ENCODE results near the gene ATXN2.

ATXN2 gene

GRCh38 chr12:111636209-111636945 lies 37.3 kb upstream of the ATXN2 start:
- Histone ChIP-seq H3K9me3 (replicated peaks; ENCODE audit: insufficient read depth, low read length) (no peaks in the 10 kb centered on the region), H3K4me3 (ENCODE audit: low read length) (no peak overlapping the region), H3F3A (ENCODE audit: insufficient read depth, low read length) (no peaks in the 10 kb centered on the region), H3K79me2 (ENCODE audit: low read length) (no peaks in the 10 kb centered on the region), H4K20me1 (ENCODE audit: insufficient read depth, low read length) (no peaks in the 10 kb centered on the region), H2AFZ (ENCODE audit: low read length) (no peak overlapping the region), H3K36me3 (replicated peaks; ENCODE audit: insufficient read depth, low read length) (no peaks in the 10 kb centered on the region), H3K27ac (ENCODE audit: low read length) (no peak overlapping the region), H3K27me3 (replicated peaks; ENCODE audit: insufficient read depth, low read length) (no peaks in the 10 kb centered on the region), H3K4me2 (ENCODE audit: low read depth, low read length) (no peak overlapping the region), H3K4me1 (ENCODE audit: low read length) (no peaks in the 10 kb centered on the region), H3K9me2 (replicated peaks; ENCODE audit: insufficient read depth, low read length) (no peaks in the 10 kb centered on the region), H3K9ac (ENCODE audit: low read length) (no peak overlapping the region)
- TF ChIP-seq EZH2 (optimal IDR thresholded peaks at IDR 0.05; ENCODE audit: low read depth, low read length) (no peak), EZH2phosphoT487 (IDR thresholded peaks at IDR 0.05; ENCODE audit: low read length) (no peak), CTCF (IDR thresholded peaks at IDR 0.05; ENCODE audit: low read length) (no peak)
- DNase-seq, result no peak

DNA sequence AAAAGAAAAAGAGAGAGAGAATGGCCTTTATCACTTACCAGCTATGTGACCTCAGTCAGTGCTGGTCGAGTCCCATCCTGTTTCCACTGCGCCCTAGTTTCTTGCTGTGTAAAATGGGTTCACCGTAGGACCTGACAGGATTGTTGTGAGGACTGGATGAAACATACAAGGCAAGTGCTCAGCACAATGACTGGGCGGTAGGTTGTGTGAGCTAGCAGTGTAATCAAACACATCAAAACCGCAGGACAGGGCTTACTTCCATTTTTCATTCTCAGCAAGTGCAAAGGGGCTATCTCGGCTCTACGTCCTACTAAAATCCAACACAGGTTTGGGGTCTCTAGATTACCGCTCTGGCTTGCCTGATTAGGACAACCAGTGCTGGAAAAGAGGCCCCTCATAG lies 36.4 kb upstream of the ATXN2 start:
- no peak for TF ChIP-seq EZH2phosphoT487 (IDR thresholded peaks at IDR 0.05; ENCODE audit: low read length)
- no peak for TF ChIP-seq EZH2 (optimal IDR thresholded peaks at IDR 0.05; ENCODE audit: low read depth, low read length)
- TF ChIP-seq CTCF (IDR thresholded peaks at IDR 0.05; ENCODE audit: low read length), result no peak
- H3K4me3 ChIP-seq (ENCODE audit: low read length), result no peak overlapping the region
- no peak overlapping the region for H3K27ac ChIP-seq (ENCODE audit: low read length)
- H3K36me3 ChIP-seq (replicated peaks; ENCODE audit: insufficient read depth, low read length), result no peaks in the 10 kb centered on the region
- no peaks in the 10 kb centered on the region for H3K9me3 ChIP-seq (replicated peaks; ENCODE audit: insufficient read depth, low read length)
- H4K20me1 ChIP-seq (ENCODE audit: insufficient read depth, low read length), result no peaks in the 10 kb centered on the region
- H3K9me2 ChIP-seq (replicated peaks; ENCODE audit: insufficient read depth, low read length), result no peaks in the 10 kb centered on the region
- DNase-seq, result no peak
- no peaks in the 10 kb centered on the region for H3K79me2 ChIP-seq (ENCODE audit: low read length)
- H2AFZ ChIP-seq (ENCODE audit: low read length), result no peak overlapping the region
- no peak overlapping the region for H3K9ac ChIP-seq (ENCODE audit: low read length)
- no peaks in the 10 kb centered on the region for H3K4me1 ChIP-seq (ENCODE audit: low read length)
- no peak overlapping the region for H3K4me2 ChIP-seq (ENCODE audit: low read depth, low read length)
- no peaks in the 10 kb centered on the region for H3K27me3 ChIP-seq (replicated peaks; ENCODE audit: insufficient read depth, low read length)
- no peaks in the 10 kb centered on the region for H3F3A ChIP-seq (ENCODE audit: insufficient read depth, low read length)

DNA sequence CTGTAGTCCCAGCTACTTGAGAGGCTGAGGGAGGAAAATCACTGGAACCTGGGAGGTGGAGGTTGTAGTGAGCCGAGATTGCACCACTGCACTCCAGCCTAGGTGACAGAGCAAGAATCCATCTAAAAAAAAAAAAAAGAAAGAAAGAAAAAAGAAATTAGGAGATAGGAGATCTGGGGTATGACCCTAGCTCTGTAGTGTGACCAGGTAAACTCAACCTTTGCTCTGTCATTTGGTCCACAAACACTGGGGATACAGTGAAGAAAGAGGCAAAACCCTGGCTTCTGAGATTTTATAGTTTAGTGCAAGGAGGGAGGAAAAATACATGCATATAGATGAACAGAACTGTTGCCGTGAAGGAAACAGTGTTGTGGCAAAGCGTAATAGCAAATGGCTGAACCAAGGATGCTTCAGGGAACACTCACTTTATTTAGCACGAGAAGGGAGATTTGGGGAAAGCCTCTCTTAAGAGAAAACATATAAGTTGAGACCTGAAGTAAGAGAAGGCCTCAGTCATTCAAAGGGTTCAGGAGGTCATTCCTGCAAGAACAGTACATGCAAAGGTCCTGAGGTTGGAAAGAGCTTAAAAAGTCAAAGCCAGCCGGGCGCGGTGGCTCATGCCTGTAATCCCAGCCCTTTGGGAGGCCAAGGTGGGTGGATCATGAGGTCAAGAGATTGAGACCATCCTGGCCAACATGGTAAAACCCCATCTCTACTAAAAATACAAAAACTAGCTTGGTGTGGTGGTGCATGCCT lies 29.6 kb upstream of the ATXN2 start:
- H3F3A ChIP-seq (ENCODE audit: insufficient read depth, low read length), result no peaks in the 10 kb centered on the region
- H3K9ac ChIP-seq (ENCODE audit: low read length), result no peak overlapping the region
- H2AFZ ChIP-seq (ENCODE audit: low read length), result no peak overlapping the region
- no peaks in the 10 kb centered on the region for H3K9me2 ChIP-seq (replicated peaks; ENCODE audit: insufficient read depth, low read length)
- no peak overlapping the region for H3K27ac ChIP-seq (ENCODE audit: low read length)
- H3K4me3 ChIP-seq (ENCODE audit: low read length), result no peak overlapping the region
- no peaks in the 10 kb centered on the region for H3K79me2 ChIP-seq (ENCODE audit: low read length)
- H4K20me1 ChIP-seq (ENCODE audit: insufficient read depth, low read length), result no peaks in the 10 kb centered on the region
- no peak for DNase-seq
- no peaks in the 10 kb centered on the region for H3K4me1 ChIP-seq (ENCODE audit: low read length)
- H3K27me3 ChIP-seq (replicated peaks; ENCODE audit: insufficient read depth, low read length), result no peaks in the 10 kb centered on the region
- H3K36me3 ChIP-seq (replicated peaks; ENCODE audit: insufficient read depth, low read length), result no peaks in the 10 kb centered on the region
- no peak overlapping the region for H3K4me2 ChIP-seq (ENCODE audit: low read depth, low read length)
- TF ChIP-seq EZH2phosphoT487 (IDR thresholded peaks at IDR 0.05; ENCODE audit: low read length) (no peak), EZH2 (optimal IDR thresholded peaks at IDR 0.05; ENCODE audit: low read depth, low read length) (no peak), CTCF (IDR thresholded peaks at IDR 0.05; ENCODE audit: low read length) (no peak)
- no peaks in the 10 kb centered on the region for H3K9me3 ChIP-seq (replicated peaks; ENCODE audit: insufficient read depth, low read length)

All from MM.1S (cell line).